K562 (cell line): ENCODE measurements around the gene AFF1. TPM values are rescaled to one million over a fixed set of nuclear protein-coding genes. Genes with fewer than 3 reads are reported as not detected.

Experiments used
- ATF3 ChIP-seq, 2 experiments: fragments of 450-650 bp in 1 of 2; sonication (generic) in 1 of 2; formaldehyde crosslinking in 1 of 2; IDR thresholded peaks in 1 of 2; conservative IDR thresholded peaks in 1 of 2; 2 replicates each; pipeline versions ENCODE4 v1.6.1 to v1.8.1; 2016 to 2023; ENCODE audit warnings: mild to moderate bottlenecking in 2 of 2, moderate library complexity in 2 of 2, inconsistent platforms in 1 of 2, missing genetic modification reagents in 1 of 2
- BCOR ChIP-seq: fragments of 450-650 bp; IDR thresholded peaks from 2 replicates; pipeline ENCODE4 v1.6.1; 2016
- CBFA2T2 ChIP-seq: fragments of 450-650 bp; conservative IDR thresholded peaks from 2 replicates; pipeline ENCODE4 v1.6.1; 2017; ENCODE audit warnings: mild to moderate bottlenecking
- CBFA2T3 ChIP-seq: fragments of 450-650 bp; IDR thresholded peaks from 2 replicates; pipeline ENCODE4 v1.6.1; 2017
- EP400 ChIP-seq: fragments of 450-650 bp; IDR thresholded peaks from 2 replicates; pipeline ENCODE4 v1.6.1; 2017; ENCODE audit warnings: antibody characterized with exemption, mild to moderate bottlenecking, moderate library complexity
- ESRRB ChIP-seq: fragments of 250-450 bp; sonication (Bioruptor Pico); IDR thresholded peaks from 2 replicates; pipeline ENCODE4 v1.5.0; 2020; ENCODE audit warnings: mild to moderate bottlenecking, moderate library complexity, borderline replicate concordance
- FOS ChIP-seq: IDR thresholded peaks from 3 replicates; pipeline ENCODE4 v1.6.1; 2011; ENCODE audit not compliant: insufficient read length; ENCODE audit errors: extremely low read depth
- FOXP1 ChIP-seq: sonication (generic); formaldehyde crosslinking; IDR thresholded peaks from 2 replicates; pipeline ENCODE4 v1.8.0; 2022; ENCODE audit warnings: mild to moderate bottlenecking, missing genetic modification reagents
- HDAC1 ChIP-seq, 2 experiments: fragments of 450-650 bp; IDR thresholded peaks; 2 replicates each; pipeline ENCODE4 v1.6.1; 2016 to 2017; ENCODE audit warnings: inconsistent platforms in 1 of 2, mild to moderate bottlenecking in 1 of 2, moderate library complexity in 1 of 2
- LEF1 ChIP-seq: fragments of 450-650 bp; IDR thresholded peaks from 2 replicates; pipeline ENCODE4 v1.6.1; 2016; ENCODE audit warnings: mild to moderate bottlenecking
- MAX ChIP-seq: sonication (generic); formaldehyde crosslinking; IDR thresholded peaks from 2 replicates; pipeline ENCODE4 v1.9.0; 2022; ENCODE audit warnings: mild to moderate bottlenecking, missing genetic modification reagents
- MAZ ChIP-seq, 2 experiments: fragments of 450-650 bp in 1 of 2; sonication (generic) in 1 of 2; formaldehyde crosslinking; IDR thresholded peaks in 1 of 2; conservative IDR thresholded peaks in 1 of 2; 2 replicates each; pipeline versions ENCODE4 v1.4.0 to v1.5.0; 2020; ENCODE audit warnings: mild to moderate bottlenecking in 1 of 2, missing genetic modification reagents in 1 of 2
- MIER1 ChIP-seq: fragments of 450-650 bp; IDR thresholded peaks from 2 replicates; pipeline ENCODE4 v1.6.1; 2016; ENCODE audit warnings: antibody characterized with exemption, mild to moderate bottlenecking, low read depth
- NONO ChIP-seq, 2 experiments: fragments of 200-400 bp in 1 of 2; fragments of 450-650 bp in 1 of 2; formaldehyde crosslinking in 1 of 2; IDR thresholded peaks; 2 replicates each; pipeline ENCODE4 v1.6.1; 2017; ENCODE audit warnings: low read depth in 2 of 2, mild to moderate bottlenecking in 2 of 2, moderate library complexity in 2 of 2, low read length in 1 of 2
- NR3C1 ChIP-seq: sonication (generic); formaldehyde crosslinking; IDR thresholded peaks from 2 replicates; pipeline ENCODE4 v1.8.1; 2022; ENCODE audit warnings: missing genetic modification reagents
- PYGO2 ChIP-seq: fragments of 450-650 bp; IDR thresholded peaks from 2 replicates; pipeline ENCODE4 v1.6.1; 2016; ENCODE audit warnings: mild to moderate bottlenecking, missing genetic modification characterization, moderate library complexity, missing compliant biosample characterization
- TAF9B ChIP-seq: fragments of 450-650 bp; IDR thresholded peaks from 2 replicates; pipeline ENCODE4 v1.6.1; 2018; ENCODE audit warnings: mild to moderate bottlenecking; ENCODE audit not compliant: partially characterized antibody
- TEAD4 ChIP-seq, 2 experiments: sonication (generic) in 1 of 2; formaldehyde crosslinking in 1 of 2; IDR thresholded peaks; 2 replicates each; pipeline versions ENCODE4 v1.6.1 to v1.8.0; 2012 to 2022; ENCODE audit warnings: borderline replicate concordance in 1 of 2, inconsistent platforms in 1 of 2, low read length in 1 of 2, mild to moderate bottlenecking in 1 of 2, missing genetic modification reagents in 1 of 2
- XRCC5 ChIP-seq: fragments of 200-400 bp; formaldehyde crosslinking; IDR thresholded peaks from 2 replicates; pipeline ENCODE4 v1.6.1; 2017; ENCODE audit warnings: low read depth, mild to moderate bottlenecking, low read length
- ZNF253 ChIP-seq: fragments of 250-450 bp; sonication (Bioruptor Pico); conservative IDR thresholded peaks from 2 replicates; pipeline ENCODE4 v1.6.1; 2021; ENCODE audit warnings: mild to moderate bottlenecking
- ZNF263 ChIP-seq: sonication (generic); formaldehyde crosslinking; IDR thresholded peaks from 2 replicates; pipeline ENCODE4 v1.8.0; 2022; ENCODE audit warnings: mild to moderate bottlenecking, missing genetic modification reagents, borderline replicate concordance
- ZNF583 ChIP-seq: fragments of 250-450 bp; sonication (Bioruptor Pico); IDR thresholded peaks from 2 replicates; pipeline ENCODE4 v1.4.0; 2020
- ZNF589 ChIP-seq: fragments of 200-800 bp; sonication (Bioruptor generic); IDR thresholded peaks from 2 replicates; pipeline ENCODE4 v1.6.1; 2016; ENCODE audit warnings: low read depth, missing genetic modification characterization, missing compliant biosample characterization
- ZNF695 ChIP-seq: fragments of 450-650 bp; formaldehyde crosslinking; IDR thresholded peaks from 2 replicates; pipeline ENCODE4 v1.4.0; 2020; ENCODE audit warnings: mild to moderate bottlenecking, moderate library complexity
- ZNF785 ChIP-seq: fragments of 250-450 bp; sonication (Bioruptor Pico); IDR thresholded peaks from 2 replicates; pipeline ENCODE4 v1.4.0; 2020; ENCODE audit warnings: mild to moderate bottlenecking
- polyA plus RNA-seq, 8 experiments: library from polyadenylated mRNA; depleted of rRNA in 4 of 8; stranded (reverse) in 5 of 8; unstranded in 3 of 8; fragments of >200 nt; fragmentation: Nextera tagmentation in 2 of 8; fragmentation: Illumina TruSeq in 1 of 8; extraction: Ambion mirVana in 2 of 8; extraction: Trizol in 1 of 8; gene quantifications; 2 replicates each; pipeline versions ENCODE4 v1.2.1 to v1.2.3, GENCODE V29; 2011 to 2014; ENCODE audit warnings: inconsistent platforms in 1 of 8, missing spikeins in 1 of 8
- total RNA-seq, 7 experiments: library from RNA; depleted of rRNA in 6 of 7; stranded (reverse); fragments of >200 nt in 6 of 7; fragmentation: Illumina TruSeq in 2 of 7; extraction: Trizol in 2 of 7; gene quantifications; 2 replicates each; pipeline versions ENCODE4 v1.2.1 to v1.2.3, GENCODE V29; 2011 to 2021; ENCODE audit warnings: low replicate concordance in 1 of 7
- TF ChIP-seq, protein P1 (sequence below): fragments of 450-650 bp; IDR thresholded peaks from 2 replicates; pipeline ENCODE4 v1.6.1; 2014; ENCODE audit warnings: low read depth, mild to moderate bottlenecking, moderate library complexity, borderline replicate concordance

The AFF1 gene
- total and polyA plus RNA-seq, 9 of the 15 experiments (the other 6 are each of a cell fraction or from before 2014, with no cell fraction given) = 4.1 to 47.5 (median 17.2) TPM

DNA sequence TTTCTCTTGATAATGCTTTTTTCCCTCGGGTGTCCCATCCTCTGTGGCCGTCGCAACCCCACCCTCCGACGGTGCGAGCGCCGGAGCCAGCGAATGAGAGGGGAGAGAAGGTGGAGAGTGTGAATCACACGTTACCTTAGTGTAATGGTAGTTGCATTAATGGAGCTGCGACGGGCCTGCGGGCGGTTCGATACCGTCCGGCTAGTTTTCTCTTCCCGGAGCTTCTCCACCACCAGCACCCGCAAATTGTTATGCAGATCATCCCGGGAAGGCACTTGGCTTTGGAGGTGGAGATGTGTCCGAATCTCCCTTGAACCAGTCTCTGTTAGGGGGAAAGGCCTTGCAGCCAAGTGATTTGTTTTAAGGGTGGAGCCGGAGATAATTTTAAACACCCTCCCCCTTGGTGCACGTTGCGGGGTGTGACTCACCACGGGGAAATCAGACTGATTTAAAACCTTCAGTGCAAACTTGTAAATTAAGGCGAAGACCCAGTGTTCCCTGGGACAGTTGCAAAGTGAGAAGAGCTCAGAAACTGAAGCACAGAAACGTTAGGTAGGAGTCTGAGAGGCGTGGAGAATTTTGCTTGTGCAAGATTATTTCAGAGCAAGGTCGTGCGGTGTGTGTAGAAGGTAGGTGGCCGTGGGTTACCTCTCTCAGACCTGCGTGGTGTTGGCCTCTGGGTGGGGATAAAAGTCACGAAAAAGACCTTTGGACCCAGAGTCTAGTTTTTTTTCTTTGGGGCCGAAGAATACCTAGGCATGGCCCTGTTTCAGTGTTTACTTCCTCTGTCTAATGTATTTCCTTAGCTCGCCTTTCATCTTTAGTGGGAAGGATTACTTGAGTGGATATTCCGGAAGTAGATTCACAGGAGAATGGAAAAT lies 1.3 kb downstream of the AFF1 start (continued):
- peak; percentile 39; the same call in 1 of the 2 replicates for TF ChIP-seq XRCC5
- no peak for TF ChIP-seq ZNF253 (CRISPR knock-in tag)
- peak; percentile 69 for TF ChIP-seq EP400
- TF ChIP-seq CBFA2T3 = peak; percentile 60
- TF ChIP-seq, protein P1, sequence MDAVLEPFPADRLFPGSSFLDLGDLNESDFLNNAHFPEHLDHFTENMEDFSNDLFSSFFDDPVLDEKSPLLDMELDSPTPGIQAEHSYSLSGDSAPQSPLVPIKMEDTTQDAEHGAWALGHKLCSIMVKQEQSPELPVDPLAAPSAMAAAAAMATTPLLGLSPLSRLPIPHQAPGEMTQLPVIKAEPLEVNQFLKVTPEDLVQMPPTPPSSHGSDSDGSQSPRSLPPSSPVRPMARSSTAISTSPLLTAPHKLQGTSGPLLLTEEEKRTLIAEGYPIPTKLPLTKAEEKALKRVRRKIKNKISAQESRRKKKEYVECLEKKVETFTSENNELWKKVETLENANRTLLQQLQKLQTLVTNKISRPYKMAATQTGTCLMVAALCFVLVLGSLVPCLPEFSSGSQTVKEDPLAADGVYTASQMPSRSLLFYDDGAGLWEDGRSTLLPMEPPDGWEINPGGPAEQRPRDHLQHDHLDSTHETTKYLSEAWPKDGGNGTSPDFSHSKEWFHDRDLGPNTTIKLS = 0 out of 2 replicates have a peak, but pooled peaks have one; percentile 16
- peak; percentile 44 for TF ChIP-seq FOS
- no peak for TF ChIP-seq ZNF785 (CRISPR knock-in tag)
- TF ChIP-seq ZNF589 (CRISPR knock-in tag) = 0 out of 2 replicates have a peak, but pooled peaks have one; percentile 34
- no peak for TF ChIP-seq ESRRB
- no peak for TF ChIP-seq ZNF695
- peak in 1 of 2 experiments; percentile 55; a peak in 1 of 4 replicates for TF ChIP-seq HDAC1 (IDR thresholded peaks at IDR 0.05)
- TF ChIP-seq TAF9B = peak; percentile 45
- peak; percentile 22; the same call in 1 of the 2 replicates for TF ChIP-seq ZNF263 (CRISPR knock-in tag)
- peak; percentile 24; the same call in 1 of the 2 replicates for TF ChIP-seq CBFA2T2
- TF ChIP-seq NR3C1 (CRISPR knock-in tag) = no peak
- TF ChIP-seq FOXP1 = peak; percentile 62; the same call in 1 of the 2 replicates
- TF ChIP-seq MAX (CRISPR knock-in tag) = peak; percentile 64
- no peak for TF ChIP-seq MIER1
- TF ChIP-seq PYGO2 (tag) = no peak
- peak in 1 of 2 experiments; percentile 42; a peak in 1 of 4 replicates for TF ChIP-seq MAZ (CRISPR knock-in tag; conservative IDR thresholded peaks at IDR 0.05 in 1 of 2, IDR thresholded peaks at IDR 0.05 in 1 of 2)
- TF ChIP-seq ZNF583 (CRISPR knock-in tag) = no peak
- peak; percentile 50; the same call in 1 of the 2 replicates for TF ChIP-seq BCOR
- peak; percentile 36 for TF ChIP-seq LEF1
- 0 out of 4 replicates have a peak, but pooled peaks of 1 of the 2 experiments have one; percentile 24 for TF ChIP-seq NONO (IDR thresholded peaks at IDR 0.05; ENCODE audit: low read depth in 2 of 2, low read length in 1 of 2)
- TF ChIP-seq TEAD4 (IDR thresholded peaks at IDR 0.05; ENCODE audit: low read length) = peak; percentile 3; the same call in 1 of the 2 replicates
- no peak for TF ChIP-seq TEAD4 (CRISPR knock-in tag; IDR thresholded peaks at IDR 0.05; ENCODE audit: borderline replicate concordance)
- TF ChIP-seq ATF3 (IDR thresholded peaks at IDR 0.05) = peak; percentile 95
- TF ChIP-seq ATF3 (CRISPR knock-in tag; conservative IDR thresholded peaks at IDR 0.05) = peak; percentile 74; the same call in 1 of the 2 replicates
